SK-N-SH treated with all-trans-retinoic acid at 6 μM for 48 hours (cell line): ENCODE data around the gene SLC9A2.

ENCODE experiments used
- ATAC-seq: fragments of 200-7000 bp; cut with Tn5 transposase; 3 replicates; pipeline ENCODE4 v1.9.1; 2020; ENCODE audit warnings: mild to moderate bottlenecking, moderate library complexity
- ARNTL ChIP-seq: fragments of 450-650 bp; formaldehyde crosslinking; IDR thresholded peaks from 2 replicates; pipeline ENCODE4 v1.5.0; 2020; ENCODE audit warnings: low read depth, mild to moderate bottlenecking, moderate library complexity, borderline replicate concordance
- BACH2 ChIP-seq: fragments of 250-450 bp; sonication (Bioruptor Pico); IDR thresholded peaks from 2 replicates; pipeline ENCODE4 v1.9.0; 2021; ENCODE audit warnings: mild to moderate bottlenecking, borderline replicate concordance
- CREB5 ChIP-seq: fragments of 250-450 bp; sonication (Bioruptor Pico); IDR thresholded peaks from 2 replicates; pipeline ENCODE4 v1.5.1; 2020; ENCODE audit warnings: low read depth, mild to moderate bottlenecking, moderate library complexity
- CSRNP3 ChIP-seq: fragments of 250-450 bp; sonication (Bioruptor Pico); IDR thresholded peaks from 2 replicates; pipeline ENCODE4 v1.5.1; 2021; ENCODE audit warnings: mild to moderate bottlenecking, moderate library complexity
- ISL1 ChIP-seq: fragments of 250-450 bp; sonication (Bioruptor Pico); IDR thresholded peaks from 2 replicates; pipeline ENCODE4 v2.1.2; 2022; ENCODE audit warnings: mild to moderate bottlenecking, moderate library complexity
- OSR1 ChIP-seq: fragments of 250-450 bp; sonication (Bioruptor Pico); IDR thresholded peaks from 2 replicates; pipeline ENCODE4 v1.8.0; 2022; ENCODE audit warnings: moderate library complexity, mild to moderate bottlenecking, inconsistent platforms
- POU6F1 ChIP-seq: fragments of 250-450 bp; sonication (Bioruptor Pico); IDR thresholded peaks from 2 replicates; pipeline ENCODE4 v1.8.0; 2021; ENCODE audit warnings: low read depth, mild to moderate bottlenecking, moderate library complexity, borderline replicate concordance
- PPARA ChIP-seq: fragments of 250-450 bp; sonication (Bioruptor Pico); IDR thresholded peaks from 2 replicates; pipeline ENCODE4 v1.5.0; 2020; ENCODE audit warnings: mild to moderate bottlenecking, borderline replicate concordance
- RARB ChIP-seq: fragments of 250-450 bp; sonication (Bioruptor Pico); IDR thresholded peaks from 2 replicates; pipeline ENCODE4 v1.8.0; 2021; ENCODE audit warnings: mild to moderate bottlenecking, moderate library complexity
- SNAI2 ChIP-seq: fragments of 250-450 bp; sonication (Bioruptor Pico); IDR thresholded peaks from 2 replicates; pipeline ENCODE4 v1.5.0; 2020; ENCODE audit warnings: mild to moderate bottlenecking, moderate library complexity
- TCF4 ChIP-seq: fragments of 250-450 bp; sonication (Bioruptor Pico); IDR thresholded peaks from 2 replicates; pipeline ENCODE4 v1.8.0; 2021; ENCODE audit warnings: mild to moderate bottlenecking, moderate library complexity, borderline replicate concordance
- TOX ChIP-seq: fragments of 250-450 bp; sonication (Bioruptor Pico); IDR thresholded peaks from 2 replicates; pipeline ENCODE4 v1.8.0; 2021; ENCODE audit warnings: mild to moderate bottlenecking, moderate library complexity, borderline replicate concordance
- TSHZ2 ChIP-seq: fragments of 250-450 bp; sonication (Bioruptor Pico); IDR thresholded peaks from 2 replicates; pipeline ENCODE4 v1.5.0; 2020; ENCODE audit warnings: mild to moderate bottlenecking, moderate library complexity
- ZC3H10 ChIP-seq: fragments of 250-450 bp; sonication (Bioruptor Pico); IDR thresholded peaks from 2 replicates; pipeline ENCODE4 v1.5.1; 2021; ENCODE audit warnings: mild to moderate bottlenecking, moderate library complexity
- ZFP30 ChIP-seq: fragments of 450-650 bp; formaldehyde crosslinking; IDR thresholded peaks from 2 replicates; pipeline ENCODE4 v1.5.0; 2022; ENCODE audit warnings: mild to moderate bottlenecking, moderate library complexity
- ZNF565 ChIP-seq: fragments of 450-650 bp; formaldehyde crosslinking; conservative IDR thresholded peaks from 2 replicates; pipeline ENCODE4 v1.5.0; 2020; ENCODE audit warnings: low read depth, mild to moderate bottlenecking, moderate library complexity
- ZNF70 ChIP-seq: fragments of 450-650 bp; formaldehyde crosslinking; IDR thresholded peaks from 2 replicates; pipeline ENCODE4 v1.5.0; 2020; ENCODE audit warnings: mild to moderate bottlenecking, moderate library complexity
- ZNF8 ChIP-seq: fragments of 450-650 bp; formaldehyde crosslinking; IDR thresholded peaks from 2 replicates; pipeline ENCODE4 v1.5.0; 2020; ENCODE audit warnings: mild to moderate bottlenecking, moderate library complexity

Gene SLC9A2

GRCh38 chr2:102592601-102593000 lies 26.8 kb upstream of the SLC9A2 start:
- TF ChIP-seq TOX (CRISPR knock-in tag) (no peak), ZNF565 (CRISPR knock-in tag) (no peak), BACH2 (no peak), ZFP30 (CRISPR knock-in tag) (no peak)

GRCh38 chr2:102593516-102593915 lies 25.8 kb upstream of the SLC9A2 start:
- ATAC-seq = no peak
- no peak for TF ChIP-seq ZNF565 (CRISPR knock-in tag)
- TF ChIP-seq CSRNP3 = no peak
- no peak for TF ChIP-seq ISL1 (CRISPR knock-in tag)
- no peak for TF ChIP-seq ARNTL (CRISPR knock-in tag)
- no peak for TF ChIP-seq RARB (CRISPR knock-in tag)
- no peak for TF ChIP-seq ZNF70

More at GRCh38 chr2:102592601-102593000, 26.8 kb upstream of the SLC9A2 start:
- peak; percentile 47; the same call in 2 of the 3 replicates for ATAC-seq

GRCh38 chr2:102594445-102595016 lies 24.8 kb upstream of the SLC9A2 start:
- no peak for TF ChIP-seq ZNF8
- no peak for TF ChIP-seq PPARA (CRISPR knock-in tag)
- no peak for TF ChIP-seq ZNF70
- no peak for TF ChIP-seq OSR1 (CRISPR knock-in tag)
- no peak for TF ChIP-seq CSRNP3
- ATAC-seq = no peak

GRCh38 chr2:102597788-102598187 lies 21.6 kb upstream of the SLC9A2 start:
- no peak for ATAC-seq
- no peak for TF ChIP-seq TCF4
- TF ChIP-seq ZFP30 (CRISPR knock-in tag) = no peak
- TF ChIP-seq SNAI2 (CRISPR knock-in tag) = no peak
- TF ChIP-seq TOX (CRISPR knock-in tag) = no peak
- TF ChIP-seq POU6F1 = no peak
- no peak for TF ChIP-seq ZNF70
- TF ChIP-seq TSHZ2 = no peak
- no peak for TF ChIP-seq CSRNP3

GRCh38 chr2:102599486-102599885 lies 19.9 kb upstream of the SLC9A2 start:
- no peak for TF ChIP-seq SNAI2 (CRISPR knock-in tag)
- no peak for TF ChIP-seq ZC3H10 (CRISPR knock-in tag)
- TF ChIP-seq ISL1 (CRISPR knock-in tag) = no peak
- no peak for TF ChIP-seq CSRNP3
- TF ChIP-seq CREB5 = no peak
- no peak for TF ChIP-seq PPARA (CRISPR knock-in tag)
- TF ChIP-seq ZNF8 = no peak
- no peak for TF ChIP-seq POU6F1
- ATAC-seq = no peak
